HPDE6-E6E7 (cell line): ENCODE data around the gene MYL9.
A peak's percentile ranks its signal among the peaks of the same experiment; 100 is the strongest.

Experiments
- DNase-seq: peaks from one replicate; pipeline ENCODE4 v3.0.0; 2011; ENCODE audit warnings: missing footprints; ENCODE audit errors: extremely low spot score

MYL9 gene

DNA sequence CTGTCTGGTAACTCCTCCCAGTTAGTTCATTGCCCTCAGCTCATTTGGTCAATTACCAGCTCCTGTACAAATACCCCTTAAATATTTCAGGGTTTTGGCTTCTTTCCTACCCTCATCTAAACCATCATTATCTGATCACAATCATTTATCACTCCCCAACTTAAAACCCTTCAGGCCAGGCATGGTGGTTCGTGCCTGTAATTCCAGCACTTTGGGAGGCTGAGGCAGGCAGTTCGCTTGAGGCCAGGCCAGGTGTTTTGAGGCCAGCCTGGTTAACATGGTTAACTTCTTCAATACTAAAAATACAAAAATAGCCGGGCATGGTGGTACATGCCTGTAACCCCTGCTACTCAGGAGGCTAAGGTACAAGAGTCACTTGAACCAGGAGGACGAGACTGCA lies 41.5 kb downstream of the MYL9 start:
- DNase-seq, result no peak

DNA sequence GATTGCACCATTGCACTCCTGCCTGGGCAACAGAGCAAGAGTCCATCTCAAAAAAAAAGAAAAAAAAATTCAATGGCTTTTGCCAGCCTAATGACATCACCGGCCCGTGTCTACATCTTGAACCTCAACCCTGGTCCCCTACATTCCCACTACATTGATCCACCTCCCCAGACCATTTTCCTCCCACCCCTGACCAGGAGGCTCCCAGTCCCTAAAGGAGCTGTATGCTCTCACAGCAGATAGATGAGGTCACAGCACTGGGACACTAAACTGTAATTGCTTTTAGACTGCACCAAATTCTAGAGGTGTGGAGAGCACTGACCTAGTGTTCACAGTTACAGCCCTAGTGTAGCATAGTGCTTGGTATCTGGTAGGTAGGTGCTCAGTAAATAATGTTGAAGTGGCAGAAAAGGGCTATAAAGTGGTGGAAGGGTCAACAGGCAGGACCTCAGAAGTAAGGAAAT lies 42.7 kb downstream of the MYL9 start:
- no peak for DNase-seq

DNA sequence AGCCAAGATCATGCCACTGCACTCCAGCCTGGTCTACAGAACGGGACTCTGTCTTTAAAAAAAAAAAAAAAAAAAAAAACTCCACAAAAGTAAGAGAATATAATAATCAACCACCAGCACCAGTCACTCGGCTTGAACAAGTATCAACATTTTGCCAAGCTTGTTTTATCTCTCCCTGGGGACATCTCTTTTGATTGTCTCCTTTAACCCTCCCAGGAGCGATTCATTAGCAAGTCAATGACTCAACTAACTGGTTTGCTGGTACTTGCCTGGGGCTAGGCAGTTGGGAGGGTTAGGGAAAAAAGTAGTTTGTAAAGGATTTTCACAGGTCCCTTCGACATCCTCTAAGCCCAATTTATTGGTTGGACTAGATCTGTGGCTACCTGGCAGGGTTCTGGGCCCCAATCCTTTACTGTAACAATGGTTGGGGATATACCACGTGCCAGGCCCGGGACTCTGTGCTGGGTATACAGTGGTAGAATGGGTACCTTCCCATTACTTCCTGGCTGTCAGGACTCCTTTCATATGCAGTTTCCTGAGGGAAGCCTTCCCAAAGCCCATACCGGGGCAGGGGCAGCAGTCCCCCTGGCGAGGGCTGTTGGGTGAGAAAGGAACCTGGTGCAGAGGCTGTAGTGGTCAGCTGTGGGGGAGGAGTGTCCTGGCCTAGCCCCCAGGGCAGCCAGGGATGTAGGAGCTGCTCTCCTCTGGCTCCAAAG lies 44.2 kb downstream of the MYL9 start:
- peak; percentile 100 for DNase-seq

DNA sequence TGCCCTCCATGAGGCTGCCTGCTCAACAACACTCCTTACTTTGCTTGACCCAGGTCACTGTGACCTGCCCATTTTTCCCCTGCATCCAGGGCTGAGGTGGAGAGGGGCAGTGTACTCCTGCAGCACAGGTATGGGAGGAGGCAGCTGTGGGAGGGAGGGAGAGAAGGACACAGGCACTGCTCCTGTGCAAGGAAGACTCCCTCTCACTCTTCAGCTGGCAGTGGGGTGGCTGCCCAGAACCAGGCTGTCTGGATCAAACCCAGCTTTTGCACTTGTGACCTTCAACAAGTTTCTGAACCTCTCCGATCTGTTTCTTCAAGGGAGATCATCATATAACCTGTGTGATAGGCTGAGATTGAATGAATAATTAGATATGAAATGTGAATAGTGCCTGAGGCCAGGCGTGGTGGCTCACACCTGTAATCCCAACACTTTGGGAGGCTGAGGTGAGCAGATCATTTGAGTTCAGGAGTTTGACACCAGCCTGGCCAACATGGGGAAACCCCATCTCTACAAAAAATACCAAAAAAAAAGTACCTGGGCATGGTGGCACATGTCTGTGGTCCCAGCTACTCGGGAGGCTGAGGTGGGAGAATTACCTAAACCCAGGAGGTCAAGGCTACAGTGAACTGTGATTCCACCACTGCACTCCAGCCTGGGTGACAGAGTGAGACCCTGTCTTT lies 46.2 kb downstream of the MYL9 start:
- DNase-seq, result no peak

DNA sequence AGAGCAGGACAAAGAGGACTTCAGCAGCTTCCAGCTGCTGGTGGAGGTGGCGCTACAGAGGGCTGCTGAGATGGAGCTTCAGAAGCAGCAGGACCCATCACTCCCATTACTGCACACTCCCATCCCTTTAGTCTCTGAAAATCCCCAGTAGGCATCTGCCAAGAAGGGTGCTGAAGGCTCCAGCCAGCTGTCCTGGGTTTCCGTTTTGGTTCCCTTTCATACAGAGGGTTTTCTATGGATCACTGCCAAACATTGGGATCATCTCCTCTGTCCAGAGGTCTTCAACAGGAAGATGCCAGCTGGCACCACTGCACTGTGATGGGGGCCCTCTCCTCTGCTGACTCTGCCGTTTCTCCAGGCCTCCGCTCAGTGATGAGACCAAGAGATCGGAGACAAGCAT lies 50.0 kb downstream of the MYL9 start:
- no peak for DNase-seq

DNA sequence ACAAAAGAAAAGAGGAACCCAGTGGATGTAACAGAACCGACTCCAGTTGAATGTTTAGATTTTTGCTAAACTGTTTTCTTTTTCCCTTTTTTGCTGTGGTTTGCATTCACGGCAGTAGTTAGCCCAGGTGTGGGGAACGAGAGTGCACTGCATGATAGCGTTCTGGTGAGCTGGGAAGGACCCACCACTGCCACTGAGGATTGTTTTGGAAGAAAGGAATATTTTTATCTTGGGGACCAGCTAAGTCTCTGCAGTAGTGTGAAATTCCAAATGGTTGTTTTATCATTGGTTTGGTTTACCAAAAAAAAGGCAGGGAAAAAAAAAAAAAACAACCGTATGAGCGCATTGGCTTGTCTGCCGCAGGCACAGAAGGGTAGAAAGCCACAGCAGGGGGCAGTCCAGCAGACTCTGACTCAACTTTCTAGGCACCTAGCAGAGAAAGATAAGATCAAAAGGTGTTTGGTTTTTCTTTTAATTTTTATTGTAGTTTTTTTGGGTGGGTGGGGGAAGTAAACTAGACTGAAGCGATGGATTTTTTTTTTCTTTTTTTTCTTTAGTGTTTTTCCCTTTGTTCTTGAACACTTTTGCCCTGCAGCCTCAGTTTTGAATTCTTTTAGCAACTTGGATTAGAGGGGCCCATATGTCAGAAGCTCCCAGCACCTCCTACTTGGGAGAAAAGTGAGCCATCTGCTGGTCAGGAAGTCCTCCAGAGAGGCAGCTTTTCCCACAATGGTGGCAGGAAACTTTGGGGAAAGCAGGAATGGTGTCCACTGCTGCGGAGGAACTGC lies 50.7 kb downstream of the MYL9 start:
- DNase-seq, result no peak

DNA sequence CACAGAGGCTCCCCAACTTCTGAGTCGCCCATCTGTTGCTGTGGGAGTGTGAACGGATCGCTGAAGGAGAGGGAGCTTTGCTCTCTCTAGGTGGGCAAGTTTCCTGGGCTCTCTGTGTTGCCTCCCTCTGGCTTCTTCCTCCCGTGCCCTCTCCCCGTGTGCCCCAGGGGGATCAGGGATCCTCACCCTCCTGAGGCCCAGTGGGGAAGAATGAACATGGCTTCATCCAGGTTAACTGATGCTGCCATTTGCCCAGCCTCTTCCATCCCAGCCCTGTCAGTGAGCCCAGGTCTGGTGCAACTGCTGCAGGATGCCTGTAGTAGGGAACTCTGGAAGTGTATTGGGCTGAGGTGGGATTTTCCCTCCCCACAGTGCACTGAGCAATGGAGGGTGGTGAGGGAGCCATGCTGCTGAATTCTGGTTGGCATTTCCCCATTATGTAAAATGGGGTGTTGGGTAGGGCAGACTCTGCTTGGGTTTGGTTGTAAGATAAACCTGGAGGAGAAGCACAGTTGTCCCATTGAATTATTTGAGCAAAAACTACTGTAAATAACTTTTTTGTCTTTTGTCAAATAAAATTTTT lies 52.1 kb downstream of the MYL9 start:
- DNase-seq, result no peak

DNA sequence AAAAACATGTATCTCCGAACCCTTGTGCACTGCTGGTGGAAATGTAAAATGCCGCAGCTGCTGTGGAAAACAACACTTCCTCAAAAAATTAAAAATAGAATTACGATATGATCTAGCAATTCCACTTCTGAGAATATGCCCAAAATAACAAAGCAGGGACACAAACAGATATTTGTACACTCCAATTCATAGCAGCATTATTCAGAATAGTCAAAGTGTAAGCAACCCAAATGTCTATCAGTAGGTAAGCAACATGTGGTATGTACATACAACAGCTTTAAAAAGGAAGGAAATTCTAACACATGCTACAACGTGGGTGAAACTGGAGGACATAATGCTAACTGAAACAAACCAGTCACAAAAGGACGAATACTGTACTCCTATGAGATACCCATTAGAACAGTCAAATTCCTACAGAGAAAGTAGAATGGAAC lies 58.6 kb downstream of the MYL9 start:
- no peak for DNase-seq
